Loucy (cell line): ENCODE data around the gene SLU7.

Experiments used
- H2AFZ ChIP-seq: fragments of 200-600 bp; sonication (generic); 2 replicates; pipeline ENCODE4 v1.6.0; 2016; ENCODE audit warnings: antibody characterized with exemption, mild to moderate bottlenecking, low read length, moderate library complexity
- H3F3A ChIP-seq: fragments of 200-600 bp; 2 replicates; pipeline ENCODE4 v1.6.0; 2016; ENCODE audit warnings: antibody characterized with exemption, low read depth, mild to moderate bottlenecking
- H3K27me3 ChIP-seq: fragments of 200-600 bp; sonication (generic); 2 replicates; pipeline ENCODE4 v1.6.1; 2014; ENCODE audit warnings: low read length, mild to moderate bottlenecking; ENCODE audit not compliant: insufficient read depth, poor library complexity, severe bottlenecking
- H3K36me3 ChIP-seq: fragments of 200-600 bp; sonication (generic); 2 replicates; pipeline ENCODE4 v1.6.1; 2016; ENCODE audit warnings: low read length; ENCODE audit not compliant: insufficient read depth
- H3K4me1 ChIP-seq: fragments of 200-600 bp; sonication (generic); 2 replicates; pipeline ENCODE4 v1.5.1; 2014; ENCODE audit warnings: low read length, mild to moderate bottlenecking; ENCODE audit not compliant: insufficient read depth, poor library complexity, severe bottlenecking
- H3K4me2 ChIP-seq: fragments of 200-600 bp; sonication (generic); 2 replicates; pipeline ENCODE4 v1.6.0; 2014; ENCODE audit warnings: antibody characterized with exemption, low read length, low read depth, mild to moderate bottlenecking; ENCODE audit not compliant: poor library complexity, severe bottlenecking
- H3K4me3 ChIP-seq: fragments of 200-600 bp; sonication (generic); 2 replicates; pipeline ENCODE4 v1.5.1; 2014; ENCODE audit warnings: low read length, mild to moderate bottlenecking, mixed read lengths; ENCODE audit not compliant: poor library complexity, severe bottlenecking
- H3K79me2 ChIP-seq: fragments of 200-600 bp; sonication (generic); 2 replicates; pipeline ENCODE4 v1.6.1; 2014; ENCODE audit warnings: low read length; ENCODE audit not compliant: insufficient read depth
- H3K9ac ChIP-seq: fragments of 200-600 bp; sonication (generic); 2 replicates; pipeline ENCODE4 v1.6.0; 2014; ENCODE audit warnings: mild to moderate bottlenecking, low read depth, low read length, moderate library complexity; ENCODE audit not compliant: poor library complexity, severe bottlenecking
- H3K9me2 ChIP-seq: fragments of 200-600 bp; sonication (generic); replicated peaks from 2 replicates; pipeline ENCODE4 v1.6.1; 2016; ENCODE audit warnings: low read depth, low read length, mixed read lengths
- H3K9me3 ChIP-seq: fragments of 200-600 bp; sonication (generic); 2 replicates; pipeline ENCODE4 v1.6.1; 2014; ENCODE audit warnings: mild to moderate bottlenecking, antibody characterized with exemption, low read length, low read depth; ENCODE audit not compliant: insufficient read depth
- H4K20me1 ChIP-seq: fragments of 200-600 bp; sonication (generic); 2 replicates; pipeline ENCODE4 v1.6.0; 2014; ENCODE audit warnings: antibody characterized with exemption, low read length, mild to moderate bottlenecking; ENCODE audit not compliant: insufficient read depth, poor library complexity, severe bottlenecking
- EZH2phosphoT487 ChIP-seq: fragments of 200-600 bp; IDR thresholded peaks from 2 replicates; pipeline ENCODE4 v1.6.1; 2018; ENCODE audit warnings: antibody characterized with exemption, mild to moderate bottlenecking, moderate library complexity, borderline replicate concordance
- TF ChIP-seq, protein P1 (sequence below): fragments of 200-600 bp; sonication (generic); conservative IDR thresholded peaks from 2 replicates; pipeline ENCODE4 v1.5.1; 2014; ENCODE audit warnings: mild to moderate bottlenecking, antibody characterized with exemption, low read length

Gene SLU7

DNA sequence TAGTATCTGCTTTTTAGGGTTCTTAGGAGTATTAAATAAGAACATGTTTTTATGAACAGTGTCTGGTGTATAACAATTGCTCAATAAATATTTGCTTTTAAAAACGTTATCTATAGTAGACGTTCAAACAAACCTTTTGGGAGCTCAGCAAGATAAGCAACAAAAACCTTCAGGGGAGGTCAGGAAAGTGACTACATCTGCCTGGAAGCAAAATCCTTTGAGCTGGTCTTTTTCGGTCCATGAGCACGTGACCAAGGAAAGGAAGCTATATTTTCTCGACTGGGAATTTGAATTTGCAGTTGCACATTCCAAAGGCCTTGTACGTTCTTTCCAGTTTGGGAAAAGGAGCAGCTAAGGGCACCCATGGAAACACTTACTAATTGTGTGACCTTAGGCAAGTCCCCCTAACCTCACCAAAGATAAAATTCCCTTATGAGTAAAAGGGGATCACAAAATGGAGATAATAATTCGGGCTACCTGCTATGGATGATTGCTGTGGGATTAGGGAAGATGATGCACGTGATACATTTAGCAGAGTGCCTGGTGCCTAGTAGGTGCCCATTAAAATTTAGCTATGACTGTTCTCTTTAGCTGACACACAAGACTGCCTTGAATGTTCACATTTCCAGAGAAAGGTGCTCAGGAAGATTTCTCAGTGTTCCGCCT lies 48.1 kb upstream of the SLU7 start:
- H3K79me2 ChIP-seq: peaks cover 38% of the 10 kb centered on the region
- H2AFZ ChIP-seq: no peak overlapping the region
- no peaks in the 10 kb centered on the region for H3K36me3 ChIP-seq
- no peaks in the 10 kb centered on the region for H3K9me2 ChIP-seq
- H3K9me3 ChIP-seq: no peaks in the 10 kb centered on the region
- TF ChIP-seq, protein P1, sequence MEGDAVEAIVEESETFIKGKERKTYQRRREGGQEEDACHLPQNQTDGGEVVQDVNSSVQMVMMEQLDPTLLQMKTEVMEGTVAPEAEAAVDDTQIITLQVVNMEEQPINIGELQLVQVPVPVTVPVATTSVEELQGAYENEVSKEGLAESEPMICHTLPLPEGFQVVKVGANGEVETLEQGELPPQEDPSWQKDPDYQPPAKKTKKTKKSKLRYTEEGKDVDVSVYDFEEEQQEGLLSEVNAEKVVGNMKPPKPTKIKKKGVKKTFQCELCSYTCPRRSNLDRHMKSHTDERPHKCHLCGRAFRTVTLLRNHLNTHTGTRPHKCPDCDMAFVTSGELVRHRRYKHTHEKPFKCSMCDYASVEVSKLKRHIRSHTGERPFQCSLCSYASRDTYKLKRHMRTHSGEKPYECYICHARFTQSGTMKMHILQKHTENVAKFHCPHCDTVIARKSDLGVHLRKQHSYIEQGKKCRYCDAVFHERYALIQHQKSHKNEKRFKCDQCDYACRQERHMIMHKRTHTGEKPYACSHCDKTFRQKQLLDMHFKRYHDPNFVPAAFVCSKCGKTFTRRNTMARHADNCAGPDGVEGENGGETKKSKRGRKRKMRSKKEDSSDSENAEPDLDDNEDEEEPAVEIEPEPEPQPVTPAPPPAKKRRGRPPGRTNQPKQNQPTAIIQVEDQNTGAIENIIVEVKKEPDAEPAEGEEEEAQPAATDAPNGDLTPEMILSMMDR: no peak
- no peak for TF ChIP-seq EZH2phosphoT487
- peaks cover 42% of the 10 kb centered on the region for H3K4me1 ChIP-seq
- peaks cover 3% of the 10 kb centered on the region; the same call in 1 of the 2 replicates for H3F3A ChIP-seq
- H3K9ac ChIP-seq: peak overlapping the region; percentile 76
- peaks cover 3% of the 10 kb centered on the region for H4K20me1 ChIP-seq
- H3K4me2 ChIP-seq: peak overlapping the region; percentile 59
- H3K4me3 ChIP-seq: peak overlapping the region; percentile 44
- H3K27me3 ChIP-seq: no peaks in the 10 kb centered on the region

DNA sequence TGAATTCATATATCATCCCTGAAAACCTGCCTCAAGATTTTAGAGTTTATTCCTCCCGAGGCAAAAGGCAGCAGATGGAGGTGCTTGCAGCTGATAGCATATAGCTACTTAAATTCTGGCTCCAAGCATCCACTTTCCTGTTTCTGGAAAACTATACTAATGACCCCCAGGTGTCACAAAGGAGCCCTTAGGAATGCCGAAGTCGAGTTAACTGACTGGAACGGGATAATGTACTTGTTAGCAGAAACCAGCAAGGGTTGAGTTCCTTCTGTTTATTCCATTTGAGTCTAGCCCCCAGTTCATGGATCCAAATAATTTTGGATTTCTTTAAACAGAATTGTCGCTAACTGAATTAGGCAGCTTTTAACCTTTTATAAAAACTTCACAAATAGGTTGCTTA lies 47.2 kb upstream of the SLU7 start:
- Histone ChIP-seq H3K4me1 (peaks cover 42% of the 10 kb centered on the region), H3K79me2 (peaks cover 29% of the 10 kb centered on the region), H3F3A (peaks cover 3% of the 10 kb centered on the region; the same call in 1 of the 2 replicates), H2AFZ (no peak overlapping the region), H3K9me2 (no peaks in the 10 kb centered on the region), H3K9ac (peak overlapping the region; percentile 76), H3K4me2 (peak overlapping the region; percentile 59), H4K20me1 (no peaks in the 10 kb centered on the region), H3K27me3 (no peaks in the 10 kb centered on the region), H3K4me3 (peak overlapping the region; percentile 44), H3K36me3 (no peaks in the 10 kb centered on the region), H3K9me3 (no peaks in the 10 kb centered on the region)
- no peak for TF ChIP-seq EZH2phosphoT487
- TF ChIP-seq, protein P1: no peak

DNA sequence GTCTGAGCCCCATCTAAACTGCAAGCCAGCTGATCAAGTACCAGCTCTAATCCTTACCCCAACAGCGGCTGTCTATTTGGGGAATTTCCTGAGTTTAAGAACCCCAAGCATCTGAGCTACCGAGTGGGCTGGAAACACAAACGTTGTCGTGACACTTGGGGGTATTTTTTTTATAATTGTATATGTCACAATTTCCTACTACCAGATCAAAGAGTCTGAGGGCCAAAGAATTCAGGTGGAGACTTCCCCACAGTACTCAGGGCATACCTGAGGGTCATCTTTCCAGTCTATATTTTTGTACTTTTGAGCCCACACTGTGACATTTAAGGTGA lies 45.6 kb upstream of the SLU7 start:
- Histone ChIP-seq H3K4me3 (no peak overlapping the region), H3K36me3 (no peaks in the 10 kb centered on the region), H3K9me2 (no peaks in the 10 kb centered on the region), H2AFZ (no peak overlapping the region), H3K4me1 (peaks cover 42% of the 10 kb centered on the region), H3K4me2 (peak overlapping the region; percentile 42), H4K20me1 (no peaks in the 10 kb centered on the region), H3K27me3 (no peaks in the 10 kb centered on the region), H3K9ac (no peak overlapping the region), H3F3A (peaks cover 3% of the 10 kb centered on the region; the same call in 1 of the 2 replicates), H3K9me3 (no peaks in the 10 kb centered on the region), H3K79me2 (peaks cover 13% of the 10 kb centered on the region)
- TF ChIP-seq, protein P1: no peak
- TF ChIP-seq EZH2phosphoT487: no peak
